Trophoblast cell (in vitro differentiated cells and primary cell): Measurements from ENCODE around the gene ASTN2.

ENCODE experiments used
- DNase-seq, 2 donors: peaks; one replicate each; pipeline ENCODE4 v3.0.0-alpha.2; 2016
- H2AFZ ChIP-seq: 2 replicates; pipeline ENCODE4 v1.6.1; 2013; ENCODE audit warnings: low read length, moderate library complexity, mild to moderate bottlenecking; ENCODE audit not compliant: insufficient read depth, poor library complexity
- H2AK5ac ChIP-seq: 2 replicates; pipeline ENCODE4 v1.6.1; 2013; ENCODE audit warnings: mild to moderate bottlenecking, low read length
- H2BK120ac ChIP-seq: 2 replicates; pipeline ENCODE4 v1.6.1; 2013; ENCODE audit warnings: low read length, mild to moderate bottlenecking, moderate library complexity; ENCODE audit not compliant: insufficient read depth, poor library complexity
- H2BK12ac ChIP-seq: 2 replicates; pipeline ENCODE4 v1.6.1; 2013; ENCODE audit warnings: mild to moderate bottlenecking, low read length, moderate library complexity
- H2BK5ac ChIP-seq: 2 replicates; pipeline ENCODE4 v1.6.1; 2013; ENCODE audit warnings: low read length, low read depth, moderate library complexity, mild to moderate bottlenecking; ENCODE audit not compliant: poor library complexity
- H3K14ac ChIP-seq: 2 replicates; pipeline ENCODE4 v1.6.1; 2013; ENCODE audit warnings: mild to moderate bottlenecking, low read length
- H3K18ac ChIP-seq: 2 replicates; pipeline ENCODE4 v1.6.1; 2013; ENCODE audit warnings: mild to moderate bottlenecking, low read length
- H3K23ac ChIP-seq: 2 replicates; pipeline ENCODE4 v1.6.1; 2013; ENCODE audit warnings: low read length
- H3K27ac ChIP-seq: 2 replicates; pipeline ENCODE4 v1.5.1; 2013; ENCODE audit warnings: low read depth, mild to moderate bottlenecking, inconsistent platforms, low read length, moderate library complexity
- H3K27me3 ChIP-seq: 2 replicates; pipeline ENCODE4 v1.6.1; 2013; ENCODE audit warnings: inconsistent platforms, mild to moderate bottlenecking, low read length, moderate library complexity; ENCODE audit not compliant: insufficient read depth
- H3K36me3 ChIP-seq, 2 experiments: 1 replicate in 1 of 2; 2 replicates in 1 of 2; pipeline ENCODE4 v1.6.1; 2013; ENCODE audit warnings: low read length in 2 of 2, mild to moderate bottlenecking in 2 of 2, moderate library complexity in 1 of 2; ENCODE audit not compliant: insufficient read depth in 2 of 2, control insufficient read depth in 1 of 2
- H3K4ac ChIP-seq: 2 replicates; pipeline ENCODE4 v1.6.1; 2013; ENCODE audit warnings: low read depth, mild to moderate bottlenecking, low read length, moderate library complexity
- H3K4me1 ChIP-seq, 2 experiments: 1 replicate in 1 of 2; 2 replicates in 1 of 2; pipeline ENCODE4 v1.6.1; 2013; ENCODE audit warnings: low read length in 2 of 2, mild to moderate bottlenecking in 2 of 2, moderate library complexity in 1 of 2; ENCODE audit not compliant: insufficient read depth in 2 of 2, control insufficient read depth in 1 of 2
- H3K4me2 ChIP-seq: 2 replicates; pipeline ENCODE4 v1.6.1; 2013; ENCODE audit warnings: inconsistent platforms, mild to moderate bottlenecking, low read length, moderate library complexity
- H3K4me3 ChIP-seq: 2 replicates; pipeline ENCODE4 v1.5.1; 2013; ENCODE audit warnings: mild to moderate bottlenecking, low read depth, low read length, inconsistent platforms
- H3K79me1 ChIP-seq: one replicate; pipeline ENCODE4 v1.6.1; 2013; ENCODE audit warnings: low read length
- H3K79me2 ChIP-seq: 2 replicates; pipeline ENCODE4 v1.6.1; 2013; ENCODE audit warnings: low read length, mild to moderate bottlenecking; ENCODE audit not compliant: control insufficient read depth, insufficient read depth, poor library complexity
- H3K9ac ChIP-seq: 2 replicates; pipeline ENCODE4 v1.6.1; 2013; ENCODE audit warnings: mild to moderate bottlenecking, low read length
- H3K9me3 ChIP-seq: 2 replicates; pipeline ENCODE4 v1.6.1; 2013; ENCODE audit warnings: low read depth, mild to moderate bottlenecking, control low read depth, inconsistent platforms, low read length; ENCODE audit not compliant: insufficient read depth
- H4K12ac ChIP-seq: 2 replicates; pipeline ENCODE4 v1.6.1; 2013; ENCODE audit warnings: low read depth, mild to moderate bottlenecking, low read length, moderate library complexity
- H4K8ac ChIP-seq: 2 replicates; pipeline ENCODE4 v1.6.1; 2013; ENCODE audit warnings: low read depth, mild to moderate bottlenecking, low read length, moderate library complexity
- H4K91ac ChIP-seq: one replicate; pipeline ENCODE4 v1.6.1; 2013; ENCODE audit warnings: low read depth, mild to moderate bottlenecking, low read length, moderate library complexity
- WGBS: extraction: QIAGEN DNeasy Blood & Tissue Kit; methylation state at CpG from one replicate; pipeline ENCODE4 v1.1.7; 2013; ENCODE audit warnings: missing lambda C conversion rate; ENCODE audit not compliant: insufficient read length, insufficient coverage; ENCODE audit errors: extremely low coverage; 5-methylcytosine and 5-hydroxymethylcytosine counted together

ASTN2 gene

DNA sequence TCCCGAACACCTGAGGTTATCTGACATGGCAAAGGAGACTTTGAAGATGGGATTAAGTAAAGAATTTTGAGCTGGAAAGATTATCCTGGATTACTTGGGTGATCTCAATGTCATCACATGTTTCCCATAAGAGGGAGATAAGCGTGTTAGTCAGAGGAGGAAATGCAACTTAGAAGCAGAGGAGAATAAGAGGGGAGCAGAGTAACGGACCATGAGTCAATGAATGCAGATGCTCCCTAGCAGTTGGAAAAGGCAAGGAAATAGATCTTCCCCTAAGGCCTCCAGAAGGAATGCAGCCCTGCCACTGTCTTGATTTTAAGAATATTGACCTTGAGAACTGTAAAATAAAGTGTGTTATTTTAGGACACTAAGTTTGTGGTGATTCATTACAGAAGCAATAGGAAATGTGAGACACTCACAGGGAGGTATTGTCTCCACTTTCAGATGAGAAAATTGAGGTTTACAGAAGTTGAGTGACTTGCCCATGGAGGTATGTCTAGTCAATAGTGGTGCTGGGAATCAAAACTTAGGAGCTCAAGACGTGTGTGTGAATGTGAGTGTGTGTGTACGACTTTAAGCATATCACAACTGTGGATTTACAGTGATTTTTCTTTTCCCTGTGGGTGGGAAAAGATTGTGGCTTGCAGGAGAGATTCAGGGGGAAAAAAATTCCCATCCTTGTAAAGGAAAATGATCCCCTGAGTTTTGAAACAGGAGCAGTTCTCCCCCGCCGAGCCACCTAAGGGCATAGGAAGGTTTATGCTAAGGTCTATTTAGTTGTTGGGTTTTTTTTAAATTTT lies 602.4 kb downstream of the ASTN2 start:
- H4K8ac ChIP-seq, result no peak overlapping the region
- H3K79me2 ChIP-seq, result no peaks in the 10 kb centered on the region
- H3K14ac ChIP-seq, result no peak overlapping the region
- H4K91ac ChIP-seq, result no peak overlapping the region
- no peak overlapping the region for H4K12ac ChIP-seq
- H3K36me3 ChIP-seq, result no peaks in the 10 kb centered on the region
- H2BK120ac ChIP-seq, result no peak overlapping the region
- no peak overlapping the region for H3K9ac ChIP-seq
- DNase-seq, result no peak
- H3K18ac ChIP-seq, result no peak overlapping the region
- H2BK12ac ChIP-seq, result no peak overlapping the region
- H3K4me3 ChIP-seq, result no peak overlapping the region
- no peak overlapping the region for H3K27ac ChIP-seq
- no peak overlapping the region for H3K4ac ChIP-seq
- WGBS, result no CpG with 5 or more reads among the region's 7 CpGs
- H2BK5ac ChIP-seq, result no peak overlapping the region
- no peak overlapping the region for H2AK5ac ChIP-seq
- no peaks in the 10 kb centered on the region for H3K27me3 ChIP-seq
- H3K9me3 ChIP-seq, result no peaks in the 10 kb centered on the region
- no peak overlapping the region for H3K23ac ChIP-seq
- peaks cover 0 to 3% of the 10 kb centered on the region in 2 experiments for H3K4me1 ChIP-seq
- H3K79me1 ChIP-seq, result peaks cover 1% of the 10 kb centered on the region
- no peak overlapping the region for H3K4me2 ChIP-seq
- no peak overlapping the region for H2AFZ ChIP-seq

DNA sequence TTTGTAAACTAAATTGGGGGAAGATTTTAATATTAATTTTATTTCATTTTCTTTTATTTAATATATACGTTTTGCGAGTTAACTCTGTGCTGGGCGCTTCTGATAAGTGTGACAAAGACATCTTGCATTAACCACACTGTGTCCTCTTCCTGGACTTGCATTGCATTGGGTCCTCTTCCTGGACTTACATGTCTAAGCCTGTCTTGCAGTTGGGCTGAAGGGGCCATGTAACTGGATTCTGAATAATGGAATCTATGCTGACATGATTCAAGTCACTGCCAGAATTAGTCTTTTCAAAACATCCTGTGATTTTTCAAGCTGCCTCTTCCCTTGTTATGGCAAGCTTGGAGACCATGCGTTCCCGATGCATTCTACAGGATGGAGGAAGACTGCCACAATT lies 605.2 kb downstream of the ASTN2 start:
- Histone ChIP-seq H4K8ac (no peak overlapping the region), H3K9ac (no peak overlapping the region), H2BK12ac (no peak overlapping the region), H4K12ac (no peak overlapping the region), H2AFZ (no peak overlapping the region), H3K18ac (no peak overlapping the region), H3K36me3 (no peaks in the 10 kb centered on the region), H4K91ac (no peak overlapping the region), H3K9me3 (no peaks in the 10 kb centered on the region), H3K79me2 (no peaks in the 10 kb centered on the region), H3K4me3 (no peak overlapping the region), H3K27me3 (no peaks in the 10 kb centered on the region), H3K4ac (no peak overlapping the region), H2BK5ac (no peak overlapping the region), H3K27ac (no peak overlapping the region), H2BK120ac (no peak overlapping the region), H3K4me2 (no peak overlapping the region), H3K14ac (no peak overlapping the region), H2AK5ac (no peak overlapping the region), H3K4me1 (no peaks in the 10 kb centered on the region), H3K23ac (no peak overlapping the region), H3K79me1 (no peaks in the 10 kb centered on the region)
- no peak for DNase-seq
- WGBS, result no CpG with 5 or more reads among the region's 5 CpGs

DNA sequence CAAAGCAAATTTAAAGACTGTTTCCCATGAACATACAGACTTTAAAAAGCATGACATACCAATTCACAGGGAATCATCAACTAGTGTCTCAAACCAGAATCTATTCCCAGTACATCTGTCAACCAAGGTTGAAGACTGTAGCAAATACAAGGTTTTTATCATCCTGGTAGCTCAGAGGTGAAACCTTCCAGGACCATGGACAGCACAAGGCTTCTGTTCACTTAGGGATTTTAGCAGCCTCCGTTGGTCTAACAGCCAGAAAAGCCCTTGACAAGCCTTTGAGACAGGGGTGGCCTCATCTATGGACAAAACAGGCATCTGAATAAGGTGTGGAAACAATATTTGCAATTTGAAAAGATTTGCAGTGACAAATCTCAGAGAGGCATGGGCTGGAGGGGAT lies 608.8 kb downstream of the ASTN2 start:
- H2BK12ac ChIP-seq, result no peak overlapping the region

DNA sequence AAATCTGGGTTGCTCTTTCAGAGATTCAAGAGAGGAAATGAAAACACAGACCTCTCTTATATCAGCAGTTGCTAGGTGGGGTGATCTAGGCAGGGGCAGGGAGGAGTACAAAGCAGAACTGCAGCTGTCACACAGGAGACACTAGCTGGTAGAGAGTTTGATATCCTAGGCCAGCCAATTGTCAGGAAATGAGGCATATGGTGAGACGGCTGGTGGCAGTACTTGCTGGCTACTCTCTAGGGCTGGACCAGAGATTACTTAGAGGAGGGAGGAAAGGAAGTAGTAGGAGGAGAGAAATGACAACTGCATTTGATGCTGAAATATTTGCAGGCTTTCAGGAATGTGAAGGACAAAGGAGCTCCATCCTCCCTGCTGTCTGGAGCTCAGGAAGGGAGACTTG lies 614.0 kb downstream of the ASTN2 start:
- Histone ChIP-seq H2BK12ac (no peak overlapping the region), H3K9ac (peak overlapping the region; percentile 49), H2AFZ (no peak overlapping the region), H3K4me3 (no peak overlapping the region), H2AK5ac (no peak overlapping the region), H4K8ac (no peak overlapping the region), H3K9me3 (no peaks in the 10 kb centered on the region), H3K27me3 (no peaks in the 10 kb centered on the region), H3K23ac (no peak overlapping the region), H3K79me1 (no peaks in the 10 kb centered on the region), H4K12ac (no peak overlapping the region), H4K91ac (no peak overlapping the region), H3K4me2 (no peak overlapping the region), H3K4ac (no peak overlapping the region), H3K14ac (no peak overlapping the region), H3K79me2 (no peaks in the 10 kb centered on the region), H2BK120ac (no peak overlapping the region), H3K4me1 (no peaks in the 10 kb centered on the region), H2BK5ac (no peak overlapping the region), H3K36me3 (no peaks in the 10 kb centered on the region), H3K18ac (no peak overlapping the region), H3K27ac (no peak overlapping the region)
- peak in 1 of 2 donors; percentile 37 for DNase-seq
- no CpG with 5 or more reads among the region's 1 CpG for WGBS

More for the DNA sequence above, 608.8 kb downstream of the ASTN2 start:
- H3K9me3 ChIP-seq, result no peaks in the 10 kb centered on the region
- H4K12ac ChIP-seq, result no peak overlapping the region
- no peaks in the 10 kb centered on the region for H3K27me3 ChIP-seq
- H3K4me3 ChIP-seq, result no peak overlapping the region
- H4K8ac ChIP-seq, result no peak overlapping the region
- no peaks in the 10 kb centered on the region for H3K79me2 ChIP-seq
- H2AK5ac ChIP-seq, result no peak overlapping the region
- no peaks in the 10 kb centered on the region for H3K36me3 ChIP-seq
- no peak overlapping the region for H3K27ac ChIP-seq
- WGBS, result no CpG with 5 or more reads among the region's 1 CpG
- H4K91ac ChIP-seq, result no peak overlapping the region
- H3K9ac ChIP-seq, result no peak overlapping the region
- H3K4me2 ChIP-seq, result no peak overlapping the region
- no peak overlapping the region for H2BK5ac ChIP-seq
- no peak overlapping the region for H2BK120ac ChIP-seq
- no peak overlapping the region for H3K14ac ChIP-seq
- no peaks in the 10 kb centered on the region for H3K79me1 ChIP-seq
- DNase-seq, result peak in 1 of 2 donors; percentile 65
- H2AFZ ChIP-seq, result no peak overlapping the region
- H3K4me1 ChIP-seq, result no peaks in the 10 kb centered on the region
- H3K23ac ChIP-seq, result no peak overlapping the region
- H3K4ac ChIP-seq, result no peak overlapping the region
- no peak overlapping the region for H3K18ac ChIP-seq
